Kidney glomerular epithelial cell (primary cell): ENCODE data around the gene CD2BP2.
"Not testable (repeated sequence)": the region's sequence is repeated elsewhere in the genome, so short reads cannot be mapped to it uniquely, and the experiment has no call there.

Experiments used
- DNase-seq: peaks from one replicate; lab custom pipeline; 2025; lab: John Stamatoyannopoulos, UW

Gene CD2BP2

DNA sequence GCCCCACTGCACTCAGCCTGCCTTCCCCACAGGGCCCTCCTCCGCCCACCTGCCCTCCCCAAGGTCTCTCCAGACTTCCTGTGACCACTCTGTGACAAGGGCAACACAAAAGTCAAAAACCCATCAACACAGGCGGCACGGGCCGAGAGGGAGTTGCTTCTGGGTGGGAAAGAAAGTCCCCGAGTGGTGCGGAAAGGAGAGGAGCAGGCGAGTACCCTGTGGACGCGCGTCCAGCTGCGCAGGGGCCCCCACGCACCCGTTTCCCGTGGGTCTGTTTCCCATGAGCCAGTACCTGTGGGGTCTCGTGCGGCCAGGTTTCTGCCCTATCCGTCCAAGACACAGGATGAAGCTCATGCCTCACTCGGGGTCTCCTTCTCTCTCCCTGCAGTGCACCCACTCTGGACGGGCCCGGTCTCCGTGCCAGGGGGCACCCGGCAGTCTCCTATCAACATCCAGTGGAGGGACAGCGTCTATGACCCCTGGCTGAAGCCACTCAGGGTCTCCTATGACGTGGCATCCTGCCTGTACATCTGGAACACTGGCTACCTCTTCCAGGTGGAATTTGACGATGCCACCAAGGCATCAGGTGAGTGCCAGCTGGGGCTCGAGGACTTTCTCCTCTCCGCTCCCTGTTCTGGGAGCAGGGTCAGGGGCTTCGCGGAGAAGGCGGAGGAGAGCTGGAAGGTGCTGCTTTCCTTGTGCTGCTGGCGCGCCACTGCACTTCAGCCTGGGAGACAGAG is 12.2 kb downstream of the CD2BP2 start:
- no peak for DNase-seq

DNA sequence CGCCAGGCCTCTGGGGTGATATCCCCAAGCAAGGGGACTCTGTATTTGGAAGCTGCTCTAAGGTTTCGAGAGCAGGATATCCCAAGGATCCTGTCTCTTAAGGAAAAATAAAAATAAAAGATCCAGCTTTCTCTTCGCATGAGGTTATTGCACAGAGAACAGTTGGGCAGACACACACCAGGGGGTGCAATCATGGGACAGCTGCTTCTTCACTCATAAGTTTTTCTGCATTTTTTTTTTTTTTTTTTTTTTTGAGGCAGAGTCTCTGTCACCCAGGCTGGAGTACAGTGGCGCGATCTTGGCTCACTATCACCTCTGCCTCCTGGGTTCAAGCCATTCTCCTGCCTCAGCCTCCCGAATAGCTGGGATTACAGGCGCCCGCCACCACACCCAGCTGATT is 13.1 kb downstream of the CD2BP2 start:
- not testable (repeated sequence) for DNase-seq

DNA sequence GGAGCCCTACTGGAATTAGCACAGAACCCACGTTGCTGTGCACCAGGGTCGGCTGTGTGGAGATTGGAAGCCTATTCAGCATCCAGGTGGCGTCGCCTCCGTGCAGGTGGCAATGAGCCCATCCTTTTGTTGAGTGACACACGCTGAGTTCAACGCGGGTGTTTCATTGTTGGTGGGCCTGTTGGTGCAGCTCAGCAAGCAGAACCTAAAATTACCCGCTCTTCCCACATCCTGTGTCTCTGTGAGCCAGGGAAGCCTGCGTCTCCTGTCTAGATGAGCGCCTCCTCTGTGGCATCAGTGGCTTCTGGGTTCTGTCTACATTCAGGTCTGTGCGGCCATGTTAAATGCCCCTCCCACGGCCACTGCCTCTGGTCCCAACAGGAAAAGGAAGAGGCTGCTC is 14.5 kb downstream of the CD2BP2 start:
- DNase-seq: no peak

DNA sequence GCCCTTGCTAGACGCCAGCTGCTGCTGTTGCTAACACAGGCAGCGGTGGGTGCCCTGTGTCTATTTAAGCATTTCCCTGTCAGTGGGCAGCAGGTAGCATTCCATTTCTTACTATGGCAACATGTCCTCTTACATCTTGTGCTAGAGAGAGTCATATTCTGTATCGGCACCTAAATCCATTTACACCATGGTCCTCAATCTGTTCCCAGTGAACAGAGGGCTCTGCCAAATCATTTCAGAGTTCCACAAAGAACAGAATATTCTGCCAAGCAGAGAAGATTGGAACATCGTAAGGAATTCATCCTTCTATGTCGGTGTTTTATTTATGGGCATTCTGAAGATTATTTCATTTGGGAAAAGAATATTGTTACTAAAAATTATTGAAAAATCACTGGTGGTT is 16.4 kb downstream of the CD2BP2 start:
- not testable (repeated sequence) for DNase-seq

DNA sequence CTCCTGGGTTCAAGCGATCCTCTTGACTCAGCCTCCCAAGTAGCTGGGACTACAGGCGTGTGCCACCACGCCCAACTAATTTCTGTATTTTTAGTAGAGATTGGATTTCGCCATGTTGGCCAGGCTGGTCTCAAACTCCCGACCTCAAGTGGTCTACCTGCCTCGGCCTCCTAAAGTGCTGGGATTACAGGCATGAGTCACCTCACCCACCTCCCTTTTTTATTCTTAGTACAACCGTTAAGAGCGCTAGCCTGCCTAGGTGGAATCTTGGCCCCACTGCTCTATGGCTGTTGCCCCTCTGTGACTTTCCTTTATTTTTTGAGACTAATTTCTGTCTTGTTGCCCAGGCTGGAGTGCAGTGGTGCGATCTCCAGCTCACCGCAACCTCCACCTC is 17.1 kb downstream of the CD2BP2 start:
- DNase-seq: not testable (repeated sequence)

DNA sequence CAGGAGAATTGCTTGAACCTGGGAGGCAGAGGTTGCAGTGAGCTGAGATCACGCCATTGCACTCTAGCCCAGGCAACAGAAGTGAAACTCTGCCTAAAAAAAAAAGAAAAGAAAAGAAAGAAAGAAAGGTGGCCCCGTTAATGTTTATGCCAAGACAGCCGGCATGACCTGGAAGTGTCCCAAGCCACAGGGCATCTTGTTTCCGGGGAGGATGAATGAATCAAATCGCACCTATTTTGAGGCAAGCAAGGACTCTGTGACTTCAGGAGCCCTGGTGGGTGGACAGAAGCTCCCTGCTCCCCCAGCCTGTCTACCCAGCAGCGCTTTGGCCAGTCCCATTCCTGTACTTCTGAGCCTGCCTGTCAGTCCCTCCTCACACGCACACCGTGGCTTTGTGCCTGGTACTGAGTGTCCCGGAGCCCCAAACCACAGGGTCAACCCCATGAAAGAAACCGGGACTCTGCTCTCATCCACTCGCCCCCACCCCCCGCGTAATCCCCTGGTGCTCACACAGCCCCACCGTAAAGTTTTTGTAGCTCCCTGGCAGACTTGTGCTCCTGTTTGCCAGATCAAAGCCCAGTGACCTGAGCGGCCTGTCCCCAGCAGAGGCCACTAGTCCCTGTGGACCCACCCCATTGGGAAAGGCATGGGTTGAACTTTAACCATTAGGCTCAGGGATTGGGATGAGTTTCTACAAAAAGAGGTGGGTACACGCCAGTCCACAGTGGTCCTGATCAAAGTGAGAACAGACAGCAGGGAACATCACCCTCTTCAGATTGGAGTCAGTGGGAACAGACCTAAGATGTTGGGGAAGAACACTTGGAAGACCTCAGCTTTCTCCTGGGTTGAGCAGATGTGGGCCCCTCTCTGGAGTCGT is 19.3 kb downstream of the CD2BP2 start:
- DNase-seq: no peak

DNA sequence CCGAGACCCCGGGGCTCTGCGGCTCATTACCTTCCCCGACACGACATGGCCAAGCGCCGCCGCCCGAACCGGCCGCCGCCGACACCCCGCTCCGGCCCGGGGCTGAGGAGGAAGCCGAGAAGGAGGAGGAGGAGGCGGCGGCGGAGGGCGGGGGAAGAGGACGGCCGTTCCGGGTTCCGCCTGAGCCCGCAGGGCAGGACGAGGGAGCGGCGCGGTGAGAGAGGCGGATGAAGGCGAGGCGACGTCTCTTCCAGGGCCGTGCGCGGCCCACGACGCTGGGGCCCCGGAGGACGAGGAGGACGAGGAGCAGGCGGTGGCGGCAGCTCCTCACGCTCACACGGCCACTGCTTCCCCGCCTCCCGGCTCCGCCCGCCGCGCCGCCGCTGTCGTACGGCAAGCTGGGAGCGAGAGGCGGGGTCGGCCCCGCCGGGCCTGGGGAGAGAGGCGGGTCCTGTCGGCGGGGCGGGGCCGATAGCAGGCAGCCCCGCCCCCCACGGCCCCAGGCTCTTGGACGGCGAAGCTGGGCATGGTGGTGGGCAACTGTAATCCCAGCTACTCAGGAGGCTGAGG is 20.0 kb downstream of the CD2BP2 start:
- peak; percentile 74 for DNase-seq

DNA sequence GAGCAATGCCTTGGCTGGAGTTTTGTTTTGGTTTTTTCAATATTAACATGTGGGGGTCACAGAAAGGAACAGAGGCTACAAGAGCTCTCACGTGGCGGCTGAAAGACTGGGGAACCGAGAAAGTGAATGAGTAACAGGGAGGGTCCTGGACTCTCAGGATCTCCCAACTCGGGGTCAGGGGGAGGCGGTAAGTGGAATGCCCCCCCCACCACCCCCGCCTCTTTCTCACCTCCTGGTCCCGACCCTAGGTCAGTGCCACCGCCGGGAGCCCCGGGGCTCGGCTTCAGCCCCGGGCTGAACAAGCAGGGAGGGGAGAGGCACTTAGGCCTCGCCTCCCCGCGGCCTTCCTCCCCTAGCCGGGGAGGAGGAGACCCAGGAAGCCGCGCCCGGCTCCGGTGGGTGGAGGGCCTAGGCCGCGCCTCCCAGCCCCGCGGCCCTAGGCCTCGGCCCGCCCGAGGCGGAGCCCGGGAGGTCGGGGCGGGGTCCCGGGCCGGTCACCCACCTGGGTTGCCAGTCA is 20.6 kb downstream of the CD2BP2 start:
- peak; percentile 30 for DNase-seq

DNA sequence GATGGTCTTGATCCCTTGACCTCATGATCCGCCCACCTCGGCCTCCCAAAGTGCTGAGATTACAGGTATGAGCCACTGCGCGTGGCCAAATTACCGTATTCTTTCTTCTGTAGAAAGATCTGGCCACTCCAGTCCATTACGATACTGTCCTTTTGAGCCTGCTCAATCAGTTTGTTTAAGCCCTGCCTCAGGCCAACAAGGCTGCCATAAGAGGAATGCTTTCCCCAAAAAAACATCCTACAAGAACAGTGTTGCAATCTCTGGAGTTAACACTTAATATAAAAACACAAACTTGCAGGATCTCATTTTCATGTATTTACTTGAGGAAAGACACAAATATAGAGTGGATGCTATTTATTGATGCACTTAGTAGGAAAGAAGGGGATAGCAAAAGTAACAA is 30.9 kb downstream of the CD2BP2 start:
- DNase-seq: not testable (repeated sequence)

DNA sequence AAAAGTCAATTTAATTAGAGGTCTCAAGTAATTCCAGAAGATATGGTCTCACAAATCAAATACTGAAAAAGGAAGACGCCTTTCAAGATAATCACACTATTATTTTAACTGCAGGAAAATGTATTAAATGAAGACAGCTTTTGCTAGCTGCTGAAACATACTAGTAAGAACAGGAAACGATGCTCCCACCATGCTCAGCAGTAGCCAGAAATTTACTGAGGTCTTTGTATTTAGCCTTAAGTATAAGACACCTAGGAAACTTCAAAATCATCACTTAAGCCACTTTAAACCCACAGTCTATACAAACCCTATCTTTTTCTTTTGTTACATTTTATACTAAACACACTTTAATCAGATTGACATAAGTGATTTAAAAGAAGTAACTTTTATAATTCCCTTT is 36.5 kb downstream of the CD2BP2 start:
- not testable (repeated sequence) for DNase-seq

DNA sequence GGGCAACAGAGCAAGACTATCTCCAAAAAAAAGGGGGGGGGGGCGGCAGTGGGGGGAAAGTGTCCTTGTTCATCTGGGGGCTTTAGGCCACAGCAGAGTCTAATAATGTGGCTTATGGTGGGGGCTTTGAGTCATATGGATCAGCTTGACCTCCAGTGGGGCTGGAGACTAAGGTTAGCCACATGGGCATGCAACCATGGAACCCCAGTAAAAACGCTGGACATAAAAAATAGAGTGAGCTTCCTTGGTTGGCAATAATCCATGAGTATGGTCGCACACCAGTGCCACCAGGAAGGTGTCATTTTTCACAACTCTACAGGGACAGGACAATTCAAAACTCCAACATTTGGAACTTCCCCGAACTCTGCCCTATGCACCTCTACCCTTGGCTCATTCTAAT is 44.2 kb downstream of the CD2BP2 start:
- not testable (repeated sequence) for DNase-seq

DNA sequence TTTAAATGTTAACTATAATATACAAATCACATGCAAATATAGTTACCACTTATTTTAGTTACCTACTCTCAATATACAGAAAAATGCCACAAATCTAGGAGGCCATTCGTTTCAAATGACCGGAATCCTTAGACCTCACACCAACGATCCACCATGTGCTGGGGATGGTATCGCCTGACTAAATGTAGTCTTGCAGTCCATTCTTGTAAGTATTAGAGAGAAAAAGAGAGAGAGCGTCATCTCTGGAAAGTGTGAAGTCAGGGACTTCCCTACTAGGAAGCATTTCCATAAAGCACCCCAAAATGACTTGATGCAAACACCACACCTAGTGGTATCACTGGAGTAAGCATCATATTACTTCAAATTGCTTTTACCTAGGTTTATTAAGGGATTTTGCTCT is 45.9 kb downstream of the CD2BP2 start:
- DNase-seq: not testable (repeated sequence)
